Activated naive CD8-positive, alpha-beta T cell treated with anti-CD3 and anti-CD28 coated beads, Interleukin-2, amount 50 U/mL, for 24 hours (primary cell): Measurements from ENCODE around the gene HSPA5.

Experiments used
- ATAC-seq: fragments of 150-1000 bp; cut with Tn5 transposase; one replicate; pipeline ENCODE4 v1.10.0; 2021
- DNase-seq: peaks from one replicate; pipeline ENCODE4 v3.0.0; 2021
- H3K27ac Mint-ChIP-seq: one replicate; pipeline ENCODE4 v1.8.0; 2021; ENCODE audit warnings: mild to moderate bottlenecking, mixed read lengths
- H3K27me3 Mint-ChIP-seq: one replicate; pipeline ENCODE4 v1.8.0; 2021; ENCODE audit warnings: mixed read lengths
- H3K36me3 Mint-ChIP-seq: one replicate; pipeline ENCODE4 v1.8.0; 2021; ENCODE audit warnings: low read depth, mixed read lengths
- H3K4me1 Mint-ChIP-seq: one replicate; pipeline ENCODE4 v1.8.0; 2021; ENCODE audit warnings: mixed read lengths
- H3K4me3 Mint-ChIP-seq: one replicate; pipeline ENCODE4 v1.8.0; 2021; ENCODE audit warnings: mild to moderate bottlenecking, moderate library complexity, mixed read lengths
- H3K9me3 Mint-ChIP-seq: one replicate; pipeline ENCODE4 v1.8.0; 2021; ENCODE audit warnings: mixed read lengths

The HSPA5 gene

GRCh38 chr9:125189361-125190289, 51.5 kb downstream of the HSPA5 start, which contains the start of gene PPP6C:
TSS of gene PPP6C (minus strand) at chr9:125189803. CDS start at chr9:125189718, 85 bp downstream.
- Mint-ChIP-seq H3K4me1 (peaks cover 68% of the 10 kb centered on the region), H3K9me3 (no peaks in the 10 kb centered on the region), H3K36me3 (peaks cover 12% of the 10 kb centered on the region), H3K4me3 (peak within 1 kb of the TSS; percentile 93), H3K27ac (peak within 1 kb of the TSS; percentile 89), H3K27me3 (no peaks in the 10 kb centered on the region)
- peak; percentile 98 for ATAC-seq
- DNase-seq = peak; percentile 99

- Mint-ChIP-seq H3K4me1 (peaks cover 64% of the 10 kb centered on the region), H3K4me3 (peak overlapping the region; percentile 93), H3K27ac (peak overlapping the region; percentile 89), H3K9me3 (no peaks in the 10 kb centered on the region), H3K36me3 (peaks cover 14% of the 10 kb centered on the region), H3K27me3 (no peaks in the 10 kb centered on the region)
- ATAC-seq = peak; percentile 2
- DNase-seq = peak; percentile 43
Measured at GRCh38 chr9:125189011-125189360, 52.2 kb downstream of the HSPA5 start.
